DND-41 (cell line): ENCODE data around the gene NAA15.

Experiments used
- CTCF ChIP-seq: IDR thresholded peaks from 2 replicates; pipeline ENCODE4 v1.5.1; 2012; ENCODE audit warnings: borderline replicate concordance, low read length, moderate library complexity, mild to moderate bottlenecking; ENCODE audit not compliant: poor library complexity, severe bottlenecking; ENCODE audit errors: extremely low read depth
- EZH2 ChIP-seq: IDR thresholded peaks from 3 replicates; pipeline ENCODE4 v1.6.1; 2012; ENCODE audit warnings: borderline replicate concordance, low read depth, mild to moderate bottlenecking, moderate library complexity, low read length, inconsistent platforms; ENCODE audit not compliant: severe bottlenecking

- TF ChIP-seq EZH2 (no peak), CTCF (no peak)
These were observed 48.3 kb upstream of the NAA15 start for GRCh38 chr4:139253046-139253445.
